Skin of body (tissue), 3 donors: Measurements from ENCODE around the gene ERP29. TPM values are rescaled to one million over a fixed set of nuclear protein-coding genes. Genes with fewer than 3 reads are reported as not detected.
"Not testable (repeated sequence)": the region's sequence is repeated elsewhere in the genome, so short reads cannot be mapped to it uniquely, and the experiment has no call there.

Experiments used
- DNase-seq: peaks from one replicate; lab custom pipeline; 2025; lab: John Stamatoyannopoulos, UW
- small RNA-seq: library from RNA; depleted of rRNA; stranded (forward); fragments of <200 nt; gene quantifications from one replicate; pipeline ENCODE3, GENCODE V24; 2014; ENCODE audit warnings: low replicate concordance
- total RNA-seq: library from RNA; depleted of rRNA; stranded (reverse); fragments of >200 nt; gene quantifications from one replicate; pipeline ENCODE4 v1.2.3, GENCODE V29; 2014

The ERP29 gene
- total RNA-seq, 1 donor from 2014 or later: 42.7 TPM

DNA sequence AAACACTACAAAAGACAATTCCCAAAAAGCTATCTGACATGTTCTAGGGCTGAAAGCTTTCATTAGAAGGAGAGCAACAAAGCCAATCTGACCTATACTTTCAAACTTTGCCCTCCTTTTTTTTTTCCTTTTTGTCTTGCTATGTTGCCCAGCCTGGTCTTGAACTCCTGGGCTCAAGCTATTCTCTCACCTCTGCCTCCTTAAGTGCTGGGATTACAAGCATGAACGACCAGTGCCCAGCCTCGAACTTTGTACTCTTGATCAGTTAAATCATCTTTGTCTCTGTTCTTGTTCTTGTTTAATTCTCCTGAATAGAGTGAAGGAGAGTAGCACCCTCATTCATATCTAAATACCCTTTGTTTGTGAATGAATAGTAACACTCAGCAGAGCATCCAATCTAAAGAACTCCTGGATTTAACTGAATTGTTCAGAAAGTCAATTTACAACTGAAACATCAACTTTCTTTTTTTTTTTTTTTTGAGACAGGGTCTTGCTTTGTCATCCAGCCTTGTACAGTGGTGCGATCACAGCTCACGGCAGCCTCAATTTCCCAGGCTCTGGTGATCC lies 22.1 kb downstream of the ERP29 start:
- DNase-seq: no peak

DNA sequence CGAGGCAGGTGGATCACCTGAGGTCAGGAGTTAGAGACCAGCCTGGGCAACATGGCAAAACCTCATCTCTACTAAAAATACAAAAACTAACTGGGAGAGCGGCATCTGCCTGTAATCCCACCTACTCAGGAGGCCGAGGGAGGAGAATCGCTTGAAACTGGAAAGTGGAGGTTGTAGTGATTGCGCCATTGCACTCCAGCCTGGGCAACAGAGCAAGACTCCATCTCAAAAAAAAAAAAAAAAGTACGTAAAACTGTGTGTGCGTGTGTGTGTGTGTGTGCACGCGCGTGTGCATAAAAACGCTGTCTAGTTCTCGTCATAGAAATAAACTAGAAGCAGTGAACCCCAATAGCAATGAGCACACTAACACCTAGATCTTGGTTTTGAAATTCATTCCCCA lies 23.4 kb downstream of the ERP29 start:
- DNase-seq: not testable (repeated sequence)

DNA sequence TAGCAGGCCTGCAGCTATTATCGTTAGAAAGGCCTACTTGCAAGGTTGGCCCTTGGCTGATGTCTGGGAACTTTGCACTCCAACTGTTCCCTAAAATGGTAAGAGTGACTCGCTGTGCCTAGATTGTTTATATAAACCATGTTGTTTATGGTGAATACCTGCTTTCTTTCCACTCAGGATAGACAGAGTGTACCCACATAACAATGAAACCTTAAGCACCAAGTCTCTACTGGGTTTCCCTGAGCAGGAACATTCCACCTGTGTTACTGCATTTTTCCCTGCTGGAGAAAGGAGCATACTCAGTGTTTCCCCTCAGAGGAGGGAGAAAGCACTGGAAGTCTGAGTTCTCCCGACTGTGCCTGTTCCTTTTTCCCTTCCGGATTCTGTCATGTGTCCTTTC lies 32.8 kb downstream of the ERP29 start:
- no peak for DNase-seq

DNA sequence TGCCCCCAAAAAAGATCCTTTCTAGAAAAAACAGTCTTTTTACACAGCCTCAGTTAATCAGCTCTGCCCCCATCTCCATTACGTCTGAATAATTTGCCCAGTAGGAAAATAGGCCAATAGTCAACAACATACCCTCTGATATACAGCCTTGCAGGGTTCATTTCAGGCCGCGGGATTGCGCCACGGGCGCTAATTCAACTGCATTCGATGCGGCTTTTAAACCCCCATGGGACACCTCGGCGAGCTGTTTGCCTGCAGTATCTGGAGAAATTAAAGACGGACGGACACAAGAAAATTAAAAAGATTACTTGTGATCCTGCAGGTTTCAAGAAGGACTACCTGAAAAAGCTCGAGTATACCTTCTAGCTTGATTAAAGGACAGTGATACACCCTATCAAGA lies 36.1 kb downstream of the ERP29 start:
- no peak for DNase-seq

DNA sequence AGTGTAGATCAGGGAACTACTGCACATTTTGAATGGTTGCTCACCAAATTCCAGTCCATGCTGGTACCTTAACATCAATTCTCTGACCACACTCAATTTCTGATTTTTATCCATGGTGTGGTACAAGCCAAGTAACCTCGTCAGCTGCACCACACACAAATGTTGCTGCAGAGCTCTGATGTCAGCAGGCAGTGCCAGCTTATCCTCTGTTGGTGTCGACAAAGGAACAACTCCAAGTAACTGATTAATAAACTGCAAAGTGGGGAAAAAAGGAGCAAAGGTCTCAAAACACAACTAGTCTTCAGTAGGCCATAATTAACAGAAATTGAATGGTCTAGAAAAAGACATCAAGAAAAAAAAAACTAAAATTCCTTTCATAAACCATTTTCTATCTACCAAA lies 47.9 kb downstream of the ERP29 start:
- no peak for DNase-seq

DNA sequence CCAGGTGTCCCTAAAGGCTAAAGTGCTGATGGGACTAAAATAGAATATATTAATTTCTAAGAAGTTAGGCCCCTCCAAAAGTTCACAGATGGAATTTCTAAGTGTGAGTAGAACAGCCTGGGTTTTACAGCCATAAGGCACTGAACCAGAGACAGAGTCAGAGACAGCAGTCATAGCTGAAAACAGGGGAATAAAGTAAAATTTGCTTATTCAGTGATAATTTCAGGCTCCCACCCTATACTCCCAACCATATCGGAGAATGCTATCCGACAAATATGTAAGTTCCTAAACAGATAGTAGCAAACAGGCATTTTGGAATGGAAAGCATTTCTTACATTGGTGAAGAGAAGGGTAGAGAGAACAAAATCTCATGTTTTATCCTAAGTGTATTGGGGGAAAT lies 50.0 kb downstream of the ERP29 start:
- no peak for DNase-seq

DNA sequence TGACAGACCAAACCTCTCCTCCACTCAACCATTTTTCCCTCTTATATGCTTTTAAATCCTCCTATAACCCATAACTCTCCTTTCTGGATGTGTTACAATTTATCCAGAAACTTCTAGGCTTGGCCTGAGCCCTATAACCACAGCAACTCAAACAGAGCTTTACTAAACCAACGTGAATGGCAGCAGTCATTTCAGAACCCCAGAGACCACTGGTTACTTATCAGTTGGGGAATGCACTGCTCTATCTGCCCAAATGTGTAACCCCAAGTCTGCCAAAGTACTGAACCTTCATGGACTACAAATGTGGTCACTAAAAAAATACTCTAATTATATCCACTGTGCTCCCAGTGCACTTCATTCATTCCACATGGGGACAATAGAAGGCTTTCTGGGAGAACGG lies 53.3 kb downstream of the ERP29 start:
- no peak for DNase-seq

Small RNA genes within 50 kb of the gene (small RNA-seq; reads per million reads assigned to genes)
- gene AC004024.1 (not detected), gene MIR3657 (not detected), gene RF00019 (not detected)

Other genes with a start within 250 kb of the ERP29 start
- 34.2 TPM for gene ALDH2, start 246.5 kb upstream of the ERP29 start, total RNA-seq
- 30.6 TPM for gene MAPKAPK5, start 171.2 kb upstream of the ERP29 start, total RNA-seq
- 18.7 TPM for gene TMEM116, start 261 bp upstream of the ERP29 start, total RNA-seq
- gene NAA25, start 95.4 kb downstream of the ERP29 start, total RNA-seq: 35.6 TPM
- 30.9 TPM for gene TRAFD1, start 112.1 kb downstream of the ERP29 start, total RNA-seq